Skeletal muscle tissue (tissue), 4 donors: ENCODE measurements around the gene NFYC. TPM values are rescaled to one million over a fixed set of nuclear protein-coding genes. Genes with fewer than 3 reads are reported as not detected.

Source experiments
- H3K27ac ChIP-seq: one replicate; pipeline ENCODE4 v1.7.0; 2013; ENCODE audit warnings: mild to moderate bottlenecking, low read depth, low read length, inconsistent platforms
- H3K27me3 ChIP-seq, 3 donors: one replicate each; pipeline ENCODE4 v1.7.0; 2013; ENCODE audit warnings: low read length in 3 of 3; ENCODE audit not compliant: control insufficient read depth in 3 of 3, insufficient read depth in 3 of 3
- H3K36me3 ChIP-seq, 3 donors: one replicate each; pipeline ENCODE4 v1.7.0; 2013; ENCODE audit warnings: low read length in 3 of 3; ENCODE audit not compliant: control insufficient read depth in 3 of 3, insufficient read depth in 3 of 3
- H3K4me1 ChIP-seq, 3 donors: one replicate each; pipeline ENCODE4 v1.7.0; 2013; ENCODE audit warnings: low read length in 3 of 3, mild to moderate bottlenecking in 3 of 3; ENCODE audit not compliant: control insufficient read depth in 3 of 3, insufficient read depth in 3 of 3
- H3K4me3 ChIP-seq, 3 donors: one replicate each; pipeline ENCODE4 v1.7.0; 2013; ENCODE audit warnings: low read length in 3 of 3
- H3K9ac ChIP-seq, 3 donors: one replicate each; pipeline ENCODE4 v1.7.0; 2013; ENCODE audit warnings: low read length in 3 of 3, mild to moderate bottlenecking in 3 of 3, moderate library complexity in 2 of 3, low read depth in 1 of 3
- H3K9me3 ChIP-seq, 3 donors: one replicate each; pipeline ENCODE4 v1.7.0; 2013; ENCODE audit warnings: low read length in 3 of 3; ENCODE audit not compliant: control insufficient read depth in 3 of 3
- total RNA-seq: library from RNA; depleted of rRNA; stranded (reverse); fragments of >200 nt; gene quantifications from one replicate; pipeline ENCODE4 v1.2.3, GENCODE V29; 2014
- donor health status: Osteomylitis.

NFYC gene
- total RNA-seq, 1 donor from 2014 or later = 28.2 TPM

- no peaks in the 10 kb centered on the region for H3K9me3 ChIP-seq
- H3K27ac ChIP-seq = no peak overlapping the region
- H3K36me3 ChIP-seq = peaks cover 38 to 72% (median 40%) of the 10 kb centered on the region in 3 donors
- peaks cover 54 to 83% (median 63%) of the 10 kb centered on the region in 3 donors for H3K4me1 ChIP-seq
- no peak overlapping the region for H3K4me3 ChIP-seq
- H3K9ac ChIP-seq = no peak overlapping the region
- no peaks in the 10 kb centered on the region for H3K27me3 ChIP-seq
These were observed 73.5 kb downstream of the NFYC start for GRCh38 chr1:40764981-40765380.

DNA sequence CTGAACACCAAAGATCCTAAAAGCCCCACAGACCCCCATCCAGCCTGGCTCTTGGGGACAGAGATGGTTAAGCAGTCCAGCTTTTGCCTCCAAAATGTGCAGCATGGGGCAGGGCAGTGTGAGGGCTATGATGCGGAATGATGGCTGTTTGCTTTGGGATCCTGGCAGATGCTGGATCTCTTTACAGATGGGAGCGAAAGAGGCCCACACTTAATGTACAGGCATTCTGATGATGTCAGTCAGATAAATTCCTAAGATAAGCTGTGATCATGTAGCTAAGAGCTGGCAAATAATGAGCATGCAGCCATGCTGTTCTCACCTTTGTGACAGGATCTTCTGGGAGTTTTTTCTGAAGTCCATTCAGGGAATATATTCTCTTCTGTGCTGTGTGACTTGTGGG lies 74.5 kb downstream of the NFYC start:
- Histone ChIP-seq H3K4me3 (no peak overlapping the region), H3K9ac (no peak overlapping the region), H3K27me3 (no peaks in the 10 kb centered on the region), H3K36me3 (peaks cover 40 to 75% (median 43%) of the 10 kb centered on the region in 3 donors), H3K9me3 (no peaks in the 10 kb centered on the region), H3K4me1 (peaks cover 56 to 87% (median 71%) of the 10 kb centered on the region in 3 donors), H3K27ac (no peak overlapping the region)

- Histone ChIP-seq H3K27ac (no peak overlapping the region), H3K36me3 (peaks cover 38 to 73% (median 46%) of the 10 kb centered on the region in 3 donors), H3K27me3 (no peaks in the 10 kb centered on the region), H3K9me3 (no peaks in the 10 kb centered on the region), H3K9ac (no peak overlapping the region), H3K4me3 (no peak overlapping the region), H3K4me1 (peaks cover 55 to 82% (median 68%) of the 10 kb centered on the region in 3 donors)
These were observed 75.1 kb downstream of the NFYC start for GRCh38 chr1:40766560-40766959.

DNA sequence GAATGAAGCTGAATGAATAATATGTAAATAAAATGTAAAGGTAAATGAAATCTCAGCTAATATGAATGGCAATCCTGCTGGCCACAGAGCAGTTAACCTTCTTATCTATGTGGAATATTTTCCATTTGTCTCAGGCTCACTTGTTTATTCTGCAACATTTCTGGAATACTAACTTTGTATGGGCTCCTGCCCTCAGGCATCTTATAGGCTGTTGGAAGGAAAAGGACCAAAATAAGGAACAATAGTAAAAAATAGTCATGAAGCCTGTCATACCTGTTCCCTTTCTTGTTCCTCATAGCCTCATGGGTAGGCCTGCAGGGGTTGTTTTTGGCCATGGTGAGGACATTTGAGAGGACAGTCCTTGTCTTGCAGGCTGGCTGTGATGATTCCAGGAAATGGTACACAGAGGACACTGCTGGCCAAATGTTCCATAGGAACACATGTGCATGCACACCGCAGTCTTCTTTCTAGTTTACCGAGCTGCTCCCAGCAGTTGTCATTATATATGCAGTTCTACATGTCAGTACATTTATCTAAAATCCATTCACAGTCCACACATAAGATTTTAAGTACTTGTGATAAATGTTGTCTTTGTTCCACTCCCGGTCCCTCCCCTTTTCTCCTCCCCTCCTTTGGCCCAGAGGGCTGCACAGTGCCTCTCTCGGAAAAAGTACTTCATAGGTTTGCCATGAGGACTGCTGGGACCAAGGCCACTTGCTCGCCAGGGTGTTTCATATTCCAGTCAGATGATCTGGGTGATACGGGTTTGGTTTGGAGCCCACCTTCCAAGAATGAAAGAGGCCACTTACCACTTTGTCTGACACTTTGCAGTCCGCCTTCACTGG lies 76.9 kb downstream of the NFYC start:
- Histone ChIP-seq H3K9me3 (no peaks in the 10 kb centered on the region), H3K36me3 (peaks cover 32 to 69% (median 42%) of the 10 kb centered on the region in 3 donors), H3K9ac (peak overlapping the region in 2 of 3 donors; percentile 4 to 32), H3K27me3 (no peaks in the 10 kb centered on the region), H3K4me1 (peaks cover 58 to 78% (median 64%) of the 10 kb centered on the region in 3 donors), H3K27ac (peak overlapping the region; percentile 69), H3K4me3 (peak overlapping the region in 2 of 3 donors; percentile 24 to 38)

GRCh38 chr1:40769815-40770214 lies 78.3 kb downstream of the NFYC start:
- H3K4me1 ChIP-seq = peaks cover 50 to 73% (median 52%) of the 10 kb centered on the region in 3 donors
- H3K27me3 ChIP-seq = no peaks in the 10 kb centered on the region
- H3K36me3 ChIP-seq = peaks cover 32 to 56% (median 37%) of the 10 kb centered on the region in 3 donors
- peak overlapping the region; percentile 69 for H3K27ac ChIP-seq
- no peak overlapping the region for H3K4me3 ChIP-seq
- no peaks in the 10 kb centered on the region for H3K9me3 ChIP-seq
- peak overlapping the region in 2 of 3 donors; percentile 4 to 25 for H3K9ac ChIP-seq

DNA sequence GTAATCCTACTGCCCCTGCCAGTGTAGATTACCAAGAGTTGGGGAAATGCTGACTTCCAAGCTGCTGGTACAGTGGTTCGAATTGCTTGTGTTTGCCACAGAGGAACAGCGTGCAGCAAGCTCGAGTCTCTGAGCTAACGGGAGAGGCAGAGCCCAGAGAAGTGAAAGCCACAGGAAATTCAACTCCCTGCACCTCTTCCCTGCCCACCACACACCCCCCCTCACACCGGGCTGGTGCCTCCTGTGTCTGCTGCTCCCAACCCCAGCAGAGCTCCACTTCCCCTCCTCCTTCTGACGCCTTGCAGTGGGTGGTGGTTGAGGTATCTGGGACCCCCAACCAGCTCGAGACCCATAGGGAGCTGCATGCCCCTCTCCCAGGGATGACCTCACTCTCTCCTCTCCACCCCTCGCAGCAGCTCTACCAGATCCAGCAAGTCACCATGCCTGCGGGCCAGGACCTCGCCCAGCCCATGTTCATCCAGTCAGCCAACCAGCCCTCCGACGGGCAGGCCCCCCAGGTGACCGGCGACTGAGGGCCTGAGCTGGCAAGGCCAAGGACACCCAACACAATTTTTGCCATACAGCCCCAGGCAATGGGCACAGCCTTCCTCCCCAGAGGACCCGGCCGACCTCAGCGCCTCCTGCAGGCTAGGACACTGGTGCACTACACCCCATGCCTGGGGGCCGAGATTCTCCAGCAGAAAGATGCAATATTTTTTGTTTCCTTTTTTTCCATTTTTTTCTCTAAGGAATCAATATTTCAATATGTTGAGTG lies 79.0 kb downstream of the NFYC start:
- Histone ChIP-seq H3K27me3 (no peaks in the 10 kb centered on the region), H3K27ac (peak overlapping the region; percentile 69), H3K9me3 (no peaks in the 10 kb centered on the region), H3K4me1 (peaks cover 44 to 66% (median 52%) of the 10 kb centered on the region in 3 donors), H3K36me3 (peaks cover 32 to 50% (median 35%) of the 10 kb centered on the region in 3 donors), H3K4me3 (no peak overlapping the region), H3K9ac (peak overlapping the region; percentile 4 to 25 (median 24))

DNA sequence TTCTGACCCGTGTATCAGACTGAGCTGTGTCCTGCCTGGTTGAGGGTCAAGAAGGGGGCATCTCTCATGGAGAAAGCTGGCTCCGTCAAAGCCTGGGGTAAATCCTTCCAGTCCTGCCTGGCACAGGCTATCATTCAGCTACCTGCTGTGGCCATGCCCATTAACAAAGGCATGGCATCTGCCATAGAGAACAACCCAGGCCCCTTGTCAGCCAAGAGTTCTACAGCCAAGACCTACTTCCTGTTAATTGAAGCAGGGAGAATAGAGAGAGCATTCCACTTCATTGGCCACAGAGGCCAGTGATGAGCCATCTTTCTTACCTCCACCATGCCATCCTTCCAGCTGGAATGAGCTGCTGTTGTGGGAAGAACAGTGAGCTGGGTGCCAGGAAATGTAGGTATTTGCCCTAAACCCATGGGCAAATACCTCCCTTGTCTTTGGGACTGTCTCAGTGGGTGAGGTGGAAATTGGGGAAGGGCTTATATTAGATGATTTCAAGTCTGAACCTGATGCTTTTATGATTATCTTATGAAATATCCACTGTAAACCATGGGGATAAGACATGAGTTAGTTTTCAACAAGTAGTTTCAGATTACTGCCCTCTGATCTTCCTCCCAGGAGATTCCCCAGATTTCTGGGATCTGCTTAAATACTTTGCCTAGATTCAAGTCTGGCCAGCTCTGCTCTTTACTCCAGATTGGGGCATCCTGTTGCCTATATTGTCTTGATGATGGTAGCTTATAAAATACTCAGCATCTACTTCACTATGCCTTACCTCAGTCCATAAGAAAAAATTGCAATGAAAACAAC lies 80.8 kb downstream of the NFYC start:
- H3K27me3 ChIP-seq = no peaks in the 10 kb centered on the region
- H3K9ac ChIP-seq = peak overlapping the region in 1 of 3 donors; percentile 44
- peaks cover 34 to 47% (median 36%) of the 10 kb centered on the region in 3 donors for H3K4me1 ChIP-seq
- no peak overlapping the region for H3K4me3 ChIP-seq
- no peak overlapping the region for H3K27ac ChIP-seq
- H3K9me3 ChIP-seq = peaks cover 0 to 4% (median 0%) of the 10 kb centered on the region in 3 donors
- peaks cover 18 to 37% (median 23%) of the 10 kb centered on the region in 3 donors for H3K36me3 ChIP-seq

DNA sequence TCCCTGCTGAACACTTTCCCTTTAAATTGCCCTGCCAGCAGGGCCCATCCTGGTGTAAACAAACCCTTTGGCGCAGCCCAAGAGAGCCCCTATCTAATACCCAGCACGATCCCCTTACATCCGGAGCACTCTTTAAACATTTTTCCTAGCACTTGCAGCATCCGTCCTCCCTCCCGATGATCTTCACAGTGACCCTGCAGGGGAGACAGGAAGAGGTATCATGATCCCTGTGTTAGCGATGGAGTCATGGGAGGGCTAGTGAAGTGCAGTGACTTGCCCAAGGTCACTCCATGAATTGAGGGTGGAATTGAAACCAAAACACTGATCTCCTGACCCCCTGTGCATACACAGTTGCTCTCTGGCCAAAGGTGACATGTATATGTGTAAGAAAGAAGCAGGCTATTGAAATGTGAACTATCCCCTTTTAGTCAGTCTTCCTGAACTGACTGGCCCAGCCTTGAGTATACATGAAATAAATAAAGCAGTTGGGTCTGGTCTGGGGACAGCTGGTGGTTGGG lies 82.3 kb downstream of the NFYC start:
- H3K36me3 ChIP-seq = peaks cover 18 to 31% (median 20%) of the 10 kb centered on the region in 3 donors
- no peak overlapping the region for H3K9ac ChIP-seq
- peaks cover 0 to 4% (median 0%) of the 10 kb centered on the region in 3 donors for H3K9me3 ChIP-seq
- H3K27me3 ChIP-seq = no peaks in the 10 kb centered on the region
- no peak overlapping the region for H3K27ac ChIP-seq
- H3K4me3 ChIP-seq = no peak overlapping the region
- H3K4me1 ChIP-seq = peaks cover 20 to 33% (median 24%) of the 10 kb centered on the region in 3 donors
